PC-9 (cell line): ENCODE results near the gene ADAMTSL4. TPM values are rescaled to one million over a fixed set of nuclear protein-coding genes. Genes with fewer than 3 reads are reported as not detected.

Experiments used
- BruUV-seq: library from RNA; stranded (reverse); fragments of 400-500 nt; replicated peaks from 2 replicates; lab custom pipeline; 2021; lab: Mats Ljungman, UMichigan
- CTCF ChIA-PET: fragments of 300-600 bp; sonication (Branson Sonifier 250); formaldehyde crosslinking; loops from one replicate; lab custom pipeline; 2022; ENCODE audit warnings: antibody characterized with exemption; lab: Charles Lee
- POLR2A ChIA-PET: fragments of 300-600 bp; sonication (Branson Sonifier 250); formaldehyde crosslinking; loops from one replicate; lab custom pipeline; 2022; ENCODE audit warnings: antibody characterized with exemption; ENCODE audit not compliant: unreplicated experiment; lab: Charles Lee
- DNase-seq, 2 experiments: peaks; one replicate each; pipeline versions ENCODE4 v3.0.0 to v3.0.0-alpha.2; 2015 to 2022; ENCODE audit warnings: mixed read lengths in 1 of 2
- H2AFZ ChIP-seq: fragments of 200-600 bp; sonication (generic); 2 replicates; pipeline ENCODE4 v1.8.1; 2017; ENCODE audit warnings: antibody characterized with exemption
- H3F3A ChIP-seq: fragments of 200-600 bp; sonication (generic); 2 replicates; pipeline ENCODE4 v1.8.1; 2017; ENCODE audit warnings: antibody characterized with exemption, mild to moderate bottlenecking, low read depth; ENCODE audit not compliant: insufficient read depth
- H3K27ac ChIP-seq: fragments of 200-600 bp; sonication (generic); 2 replicates; pipeline ENCODE4 v1.6.1; 2016; ENCODE audit warnings: mixed run types
- H3K27me3 ChIP-seq: fragments of 200-600 bp; sonication (generic); 2 replicates; pipeline ENCODE4 v1.6.1; 2016; ENCODE audit warnings: low read depth, mixed run types; ENCODE audit not compliant: insufficient read depth
- H3K36me3 ChIP-seq: fragments of 200-600 bp; sonication (generic); 2 replicates; pipeline ENCODE4 v1.6.1; 2016; ENCODE audit warnings: low read depth, mixed run types
- H3K4me1 ChIP-seq: fragments of 200-600 bp; sonication (generic); replicated peaks from 2 replicates; pipeline ENCODE4 v1.6.1; 2016; ENCODE audit warnings: mixed run types; ENCODE audit not compliant: insufficient read depth
- H3K4me2 ChIP-seq: fragments of 200-600 bp; sonication (generic); 2 replicates; pipeline ENCODE4 v1.6.1; 2017; ENCODE audit warnings: mixed run types
- H3K4me3 ChIP-seq: fragments of 200-600 bp; sonication (generic); 2 replicates; pipeline ENCODE4 v1.6.1; 2016; ENCODE audit warnings: mixed run types
- H3K79me2 ChIP-seq: fragments of 200-600 bp; sonication (generic); 2 replicates; pipeline ENCODE4 v1.6.1; 2017; ENCODE audit warnings: low read depth, mixed run types
- H3K9me2 ChIP-seq: fragments of 200-600 bp; sonication (generic); 2 replicates; pipeline ENCODE4 v1.8.1; 2017; ENCODE audit warnings: mild to moderate bottlenecking; ENCODE audit not compliant: insufficient read depth
- H3K9me3 ChIP-seq: fragments of 200-600 bp; sonication (generic); 2 replicates; pipeline ENCODE4 v1.8.1; 2016; ENCODE audit warnings: low read depth; ENCODE audit not compliant: insufficient read depth
- H4K20me1 ChIP-seq: fragments of 200-600 bp; sonication (generic); 2 replicates; pipeline ENCODE4 v1.8.1; 2017; ENCODE audit not compliant: insufficient read depth
- CTCF ChIP-seq: fragments of 200-600 bp; sonication (generic); conservative IDR thresholded peaks from 2 replicates; pipeline ENCODE4 v1.6.1; 2017; ENCODE audit warnings: mixed run types, antibody characterized with exemption, mild to moderate bottlenecking, moderate library complexity
- EZH2 ChIP-seq: fragments of 200-600 bp; sonication (generic); IDR thresholded peaks from 2 replicates; pipeline ENCODE4 v1.8.0; 2017; ENCODE audit warnings: antibody characterized with exemption, low read depth
- intact Hi-C: fragments of 100-400 bp; cut with micrococcal nuclease; formaldehyde crosslinking; loops from one replicate; pipeline ENCODE4 v1.10.0; 2022; ENCODE audit not compliant: unreplicated experiment
- total RNA-seq: library from RNA; stranded (reverse); gene quantifications from 2 replicates; pipeline ENCODE4 v1.2.3, GENCODE V29; 2021

The ADAMTSL4 gene
- total RNA-seq, 1 experiment from 2014 or later: 67.9 TPM

- TSS peak; percentile 47 for BruUV-seq
- H3F3A ChIP-seq: peaks cover 61% of the 10 kb centered on the region
- H2AFZ ChIP-seq: no peak overlapping the region
- peak; percentile 45 to 79 for DNase-seq
- H3K4me1 ChIP-seq: peaks cover 38% of the 10 kb centered on the region
- ChIA-PET POLR2A (interaction anchor here (0.6 to 2.2 kb wide), 9 partner anchors 15 to 470 kb away, joined by 3 to 42 read pairs (median 7); partner anchors contain the start of gene ENSA), CTCF (interaction anchor here (0.7 to 2.3 kb wide), 2 partner anchors 18 to 230 kb away, joined by 3 to 11 read pairs; no protein-coding TSS in a partner anchor)
- H3K9me3 ChIP-seq: no peaks in the 10 kb centered on the region
- H3K4me3 ChIP-seq: peak overlapping the region; percentile 73
- H3K79me2 ChIP-seq: peaks cover 66% of the 10 kb centered on the region
- peak overlapping the region; percentile 93 for H3K27ac ChIP-seq
- peaks cover 55% of the 10 kb centered on the region for H3K36me3 ChIP-seq
- intact Hi-C loops: loop anchor here (1.0 to 5.0 kb wide), 4 partner anchors 17 to 234 kb away; partner anchors contain the start of gene ENSA
- no peak for TF ChIP-seq EZH2
- TF ChIP-seq CTCF: no peak
- no peaks in the 10 kb centered on the region for H3K9me2 ChIP-seq
- peak overlapping the region; percentile 95 for H3K4me2 ChIP-seq
- H3K27me3 ChIP-seq: no peaks in the 10 kb centered on the region
- H4K20me1 ChIP-seq: peaks cover 56% of the 10 kb centered on the region
Observed at GRCh38 chr1:150578272-150579109, 29.3 kb downstream of the ADAMTSL4 start.

DNA sequence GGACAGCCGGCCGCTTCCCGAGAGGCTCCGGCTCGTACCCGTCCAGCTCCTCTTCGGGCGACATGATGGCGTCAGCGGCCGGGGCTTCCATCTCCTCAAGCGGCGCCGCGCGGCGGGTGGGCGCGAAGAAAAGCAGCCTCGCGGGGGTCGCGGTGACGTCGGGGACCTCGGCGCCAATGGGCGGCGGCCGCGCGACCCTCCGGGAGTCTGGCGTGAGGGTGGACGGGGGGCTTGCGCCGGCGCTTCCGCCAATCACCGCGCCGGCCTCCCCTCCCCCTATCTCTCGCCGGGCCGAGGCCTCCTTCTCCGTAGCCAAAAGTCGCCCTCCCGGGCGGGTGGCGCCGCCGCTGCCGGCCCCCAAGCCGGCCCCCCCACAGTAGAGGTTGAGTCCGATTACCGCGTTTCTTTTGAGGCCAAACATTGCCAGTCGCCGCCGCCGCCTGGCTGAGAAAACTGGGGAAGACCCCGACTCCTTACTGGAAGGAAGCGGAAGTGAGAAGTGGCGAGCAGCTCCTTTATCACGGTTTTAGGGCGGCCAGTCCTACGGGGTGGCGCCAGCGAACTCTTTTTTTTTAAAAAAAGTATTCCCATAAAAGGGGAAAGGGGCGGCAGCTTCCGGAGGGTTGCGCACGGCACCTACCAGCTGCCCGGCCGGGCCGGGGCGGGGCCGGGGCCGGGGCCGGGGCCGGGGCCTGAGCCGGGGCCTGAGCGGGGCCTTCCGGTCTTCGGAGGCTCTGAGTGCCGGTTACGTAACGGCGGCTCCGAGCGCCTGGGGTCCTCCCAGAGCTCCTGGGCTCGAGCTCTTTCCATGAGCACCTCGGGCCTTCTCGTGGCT, 30.1 kb downstream of the ADAMTSL4 start, which contains the start of gene MCL1:
TSS of gene MCL1 (minus strand) at position 501 of the 835 bp plus-strand sequence. CDS start at position 421, 80 bp downstream.
- DNase-seq: peak; percentile 90
- H3K79me2 ChIP-seq: peaks cover 57% of the 10 kb centered on the region
- H2AFZ ChIP-seq: peak within 1 kb of the TSS; percentile 71
- peaks cover 48% of the 10 kb centered on the region for H4K20me1 ChIP-seq
- CTCF ChIA-PET: interaction anchor here (0.5 to 2.3 kb wide), 5 partner anchors 16 to 331 kb away, joined by 3 to 35 read pairs (median 7); no protein-coding TSS in a partner anchor
- no peaks in the 10 kb centered on the region for H3K27me3 ChIP-seq
- peak within 1 kb of the TSS; percentile 93 for H3K27ac ChIP-seq
- POLR2A ChIA-PET: interaction anchor here (0.5 to 2.2 kb wide), 28 partner anchors 9 to 469 kb away, joined by 3 to 42 read pairs (median 6); partner anchors contain the start of genes CTSK, ENSA and GOLPH3L
- no TSS peak for BruUV-seq
- intact Hi-C loops: loop anchor here (1.0 to 5.0 kb wide), 3 partner anchors 18 to 233 kb away; no protein-coding TSS in a partner anchor
- peaks cover 53% of the 10 kb centered on the region for H3F3A ChIP-seq
- H3K9me3 ChIP-seq: no peaks in the 10 kb centered on the region
- TF ChIP-seq EZH2 (no peak), CTCF (no peak)
- H3K36me3 ChIP-seq: peaks cover 48% of the 10 kb centered on the region
- H3K4me2 ChIP-seq: peak within 1 kb of the TSS; percentile 95
- H3K4me3 ChIP-seq: peak within 1 kb of the TSS; percentile 73
- no peaks in the 10 kb centered on the region for H3K9me2 ChIP-seq
- peaks cover 30% of the 10 kb centered on the region for H3K4me1 ChIP-seq
